DMS153 (cell line): ENCODE measurements around the gene TLX3.
"Not testable (repeated sequence)": the region's sequence is repeated elsewhere in the genome, so short reads cannot be mapped to it uniquely, and the experiment has no call there.

Source experiments
- DNase-seq: peaks from one replicate; lab custom pipeline; 2025; lab: John Stamatoyannopoulos, UW

TLX3 gene

GRCh38 chr5:171323806-171324632 lies 15.0 kb downstream of the TLX3 start:
- DNase-seq = no peak

GRCh38 chr5:171330021-171330420 lies 21.0 kb downstream of the TLX3 start:
- no peak for DNase-seq

- DNase-seq = no peak
Observed at GRCh38 chr5:171335616-171336015, 26.6 kb downstream of the TLX3 start.

- DNase-seq = no peak
Observed at GRCh38 chr5:171336521-171337209, 27.6 kb downstream of the TLX3 start.

GRCh38 chr5:171337210-171337569 lies 28.1 kb downstream of the TLX3 start:
- DNase-seq = no peak

- no peak for DNase-seq
Observed at GRCh38 chr5:171340042-171340441, 31.0 kb downstream of the TLX3 start.

GRCh38 chr5:171340491-171340890 lies 31.4 kb downstream of the TLX3 start:
- DNase-seq = no peak

- DNase-seq = no peak
Observed at GRCh38 chr5:171342362-171343111, 33.5 kb downstream of the TLX3 start.

GRCh38 chr5:171344936-171345608 lies 36.0 kb downstream of the TLX3 start:
- DNase-seq = no peak

- no peak for DNase-seq
Observed at GRCh38 chr5:171351536-171352073, 42.6 kb downstream of the TLX3 start.

GRCh38 chr5:171355302-171355724 lies 46.3 kb downstream of the TLX3 start:
- DNase-seq = no peak

- no peak for DNase-seq
Observed at GRCh38 chr5:171357843-171358242, 48.8 kb downstream of the TLX3 start.

- DNase-seq = not testable (repeated sequence)
Observed at GRCh38 chr5:171361151-171361550, 52.1 kb downstream of the TLX3 start.
